ENCODE results near the gene KLHDC9.
A peak's percentile ranks its signal among the peaks of the same experiment; 100 is the strongest.
"Not testable (repeated sequence)": the region's sequence is repeated elsewhere in the genome, so short reads cannot be mapped to it uniquely, and the experiment has no call there.

Gene KLHDC9, protein sequence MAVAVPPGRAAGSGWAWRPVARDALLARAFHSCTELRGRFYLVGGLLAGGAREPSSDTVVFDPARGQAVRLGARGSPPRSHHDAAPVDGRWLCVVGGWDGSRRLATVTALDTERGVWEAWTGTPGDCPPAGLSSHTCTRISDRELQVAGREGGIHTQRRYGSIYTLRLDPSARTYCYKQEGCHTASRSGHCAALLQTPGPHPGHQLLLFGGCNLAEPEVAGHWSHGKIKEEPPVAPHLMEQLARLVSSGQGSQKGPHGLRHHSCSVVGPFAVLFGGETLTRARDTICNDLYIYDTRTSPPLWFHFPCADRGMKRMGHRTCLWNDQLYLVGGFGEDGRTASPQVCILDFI

DNA sequence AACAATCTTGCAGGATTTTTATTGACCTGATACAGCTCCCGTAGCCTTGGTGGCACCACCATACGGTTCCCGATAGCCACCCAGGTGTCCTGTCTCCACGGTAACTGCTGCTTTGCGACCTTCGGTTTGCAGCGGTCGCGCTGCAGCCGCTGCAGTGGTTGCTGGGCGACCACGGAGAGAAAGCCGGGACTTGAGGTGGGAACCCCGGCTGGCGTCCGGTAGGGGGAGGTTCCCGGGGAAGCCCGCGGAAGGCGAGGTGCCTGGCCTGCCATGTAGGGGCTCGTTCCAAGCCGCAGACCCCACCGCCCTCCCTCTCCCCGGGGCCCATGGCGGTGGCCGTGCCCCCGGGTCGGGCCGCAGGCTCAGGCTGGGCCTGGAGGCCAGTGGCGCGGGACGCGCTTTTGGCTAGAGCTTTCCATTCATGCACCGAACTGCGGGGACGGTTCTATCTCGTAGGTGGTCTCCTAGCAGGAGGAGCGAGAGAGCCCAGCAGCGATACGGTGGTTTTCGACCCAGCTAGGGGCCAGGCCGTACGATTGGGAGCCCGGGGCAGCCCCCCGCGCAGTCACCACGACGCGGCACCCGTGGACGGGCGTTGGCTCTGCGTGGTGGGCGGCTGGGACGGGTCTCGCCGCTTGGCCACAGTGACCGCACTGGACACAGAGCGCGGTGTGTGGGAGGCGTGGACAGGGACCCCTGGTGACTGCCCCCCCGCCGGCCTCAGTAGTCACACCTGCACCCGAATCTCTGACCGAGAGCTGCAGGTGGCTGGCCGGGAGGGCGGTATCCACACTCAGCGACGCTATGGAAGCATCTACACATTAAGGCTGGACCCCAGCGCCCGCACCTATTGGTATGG is at the start of gene KLHDC9:
KLHDC9 (plus strand) TSS at position 152 of the 859 bp plus-strand sequence; CDS start at position 327, 175 bp downstream.
- peak; percentile 70 for DNase-seq

DNA sequence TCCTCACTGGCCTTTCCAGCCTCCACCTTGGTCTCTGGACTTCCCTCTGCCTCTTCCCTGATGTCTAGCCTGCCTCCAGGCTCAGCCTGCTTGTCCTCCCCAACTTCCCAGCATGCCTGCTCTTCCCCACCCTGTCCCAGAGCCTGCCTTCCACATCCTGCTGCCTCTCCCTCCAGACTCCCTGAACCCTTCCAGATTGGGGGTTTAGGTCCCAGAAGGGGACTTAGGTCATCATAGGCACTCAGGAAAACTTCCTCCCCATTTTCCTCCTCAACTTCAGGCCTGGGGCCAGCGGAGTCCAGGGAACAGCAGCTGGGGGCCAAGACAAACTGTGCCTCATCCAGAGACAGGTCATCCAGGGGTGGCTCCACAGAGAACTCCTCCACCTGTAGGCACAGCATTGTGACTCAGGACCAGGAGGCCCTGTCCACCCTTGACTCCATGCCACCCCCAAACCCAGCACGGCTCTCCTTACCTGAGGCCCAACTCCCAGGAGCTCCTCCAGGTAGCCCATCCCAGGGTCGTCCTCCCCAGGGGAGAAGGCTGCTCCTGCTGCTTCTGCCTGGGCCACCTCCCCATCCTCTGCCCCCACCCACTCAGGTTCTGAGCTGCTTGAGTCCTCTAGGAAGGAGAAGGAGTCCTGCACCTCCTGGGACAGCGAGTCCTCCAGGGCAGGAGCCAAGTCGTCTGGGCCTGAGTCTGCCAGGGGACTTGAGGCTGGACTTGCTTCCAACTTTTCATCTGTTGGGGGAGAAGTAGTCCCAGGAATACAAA is 49.0 kb upstream of the KLHDC9 start:
- DNase-seq: no peak

DNA sequence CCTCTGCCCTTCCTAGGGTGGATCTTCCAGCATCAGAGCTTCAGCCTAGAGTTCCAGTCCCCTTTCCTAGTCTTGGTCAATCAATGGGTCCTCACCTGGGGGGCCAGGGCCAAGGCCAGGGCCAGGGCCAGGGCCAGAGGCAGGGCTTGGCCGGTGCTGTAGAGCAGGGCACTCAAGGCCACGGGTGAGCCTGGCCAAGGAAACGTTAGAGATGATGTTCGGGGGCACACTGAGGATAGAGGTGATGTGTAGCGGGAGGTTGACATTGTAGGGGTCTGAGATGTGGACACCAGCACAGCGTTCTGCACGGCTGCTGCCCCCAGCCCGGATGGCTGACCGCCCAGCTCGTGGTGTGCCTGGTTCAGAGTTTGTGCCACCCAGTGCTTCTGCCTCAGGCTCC is 46.9 kb upstream of the KLHDC9 start:
- no peak for DNase-seq

DNA sequence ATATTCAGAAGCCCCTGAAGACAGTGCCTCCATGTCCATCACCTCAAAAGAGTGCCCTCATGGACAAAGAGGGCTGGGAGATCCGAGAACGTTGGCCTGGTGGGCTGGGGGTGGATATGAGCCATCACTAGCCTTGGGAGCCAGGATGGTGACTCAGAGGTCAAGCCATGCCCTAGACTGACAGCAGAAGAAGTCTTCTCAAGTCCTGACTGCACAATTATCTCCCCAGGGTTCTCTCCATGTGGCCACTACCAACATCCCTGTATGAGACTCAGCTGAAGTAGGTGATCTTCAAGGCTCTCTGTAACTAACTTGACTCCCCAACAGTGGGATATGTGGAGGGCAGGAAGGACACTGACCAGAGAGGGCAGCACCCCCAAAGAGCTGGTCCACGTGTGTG is 45.3 kb upstream of the KLHDC9 start:
- DNase-seq: no peak

DNA sequence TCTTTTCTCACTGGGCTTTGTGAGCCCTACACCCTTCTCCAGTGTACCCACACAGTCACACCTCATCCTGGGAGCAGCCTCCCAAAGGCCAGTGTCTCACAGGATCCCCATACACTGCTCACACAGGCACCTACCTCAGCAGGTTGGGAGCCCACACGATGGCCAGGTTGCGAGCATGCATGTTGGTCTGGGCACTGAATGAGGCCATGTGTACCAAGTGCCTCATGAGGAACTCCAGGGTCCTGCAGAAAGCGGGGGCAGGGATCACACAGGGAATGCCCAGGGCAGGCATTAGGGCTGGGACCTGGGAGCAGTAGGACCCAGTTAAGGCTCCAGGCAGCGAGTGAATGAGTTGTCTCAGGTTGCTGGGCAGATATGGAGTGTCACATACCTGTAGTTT is 43.9 kb upstream of the KLHDC9 start:
- no peak for DNase-seq

DNA sequence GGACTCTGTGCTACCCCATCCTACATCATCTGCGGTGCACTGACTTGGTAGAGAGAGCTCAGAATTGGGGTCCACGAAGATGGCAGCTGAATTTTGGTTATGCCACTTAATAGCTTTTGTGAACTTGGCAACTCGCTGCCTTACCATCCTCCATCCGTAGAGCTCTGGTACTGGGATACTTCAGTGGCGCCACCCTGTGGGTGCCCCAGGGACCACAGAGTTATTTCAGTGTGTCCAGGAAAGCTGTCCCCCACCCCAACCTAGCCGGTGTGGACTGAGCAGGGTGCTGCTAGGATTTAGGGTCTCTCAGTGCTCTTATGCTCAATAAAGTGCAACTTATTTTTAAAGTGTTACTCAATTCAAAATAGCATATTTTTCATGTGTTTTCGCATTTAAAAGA is 43.4 kb upstream of the KLHDC9 start:
- DNase-seq: no peak

DNA sequence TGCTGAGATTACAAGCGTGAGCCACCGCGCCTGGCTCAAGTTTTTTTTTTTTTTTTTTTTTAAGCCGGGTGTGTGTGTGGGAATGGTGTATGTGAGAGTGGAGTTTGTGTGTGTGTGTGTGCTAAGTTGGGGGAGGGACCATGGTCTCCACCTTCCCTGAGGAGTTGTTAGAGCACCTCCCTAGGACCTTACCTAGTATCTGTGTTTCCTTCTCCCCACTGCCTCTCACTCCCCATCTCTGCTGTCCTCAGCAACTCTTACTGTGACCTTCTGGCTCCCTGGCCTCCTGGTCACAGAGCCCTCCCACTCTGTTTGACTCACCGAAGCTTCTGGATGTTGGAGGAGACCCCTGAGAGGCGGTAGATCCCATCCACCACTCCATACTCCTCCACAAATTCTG is 38.9 kb upstream of the KLHDC9 start:
- DNase-seq: no peak

DNA sequence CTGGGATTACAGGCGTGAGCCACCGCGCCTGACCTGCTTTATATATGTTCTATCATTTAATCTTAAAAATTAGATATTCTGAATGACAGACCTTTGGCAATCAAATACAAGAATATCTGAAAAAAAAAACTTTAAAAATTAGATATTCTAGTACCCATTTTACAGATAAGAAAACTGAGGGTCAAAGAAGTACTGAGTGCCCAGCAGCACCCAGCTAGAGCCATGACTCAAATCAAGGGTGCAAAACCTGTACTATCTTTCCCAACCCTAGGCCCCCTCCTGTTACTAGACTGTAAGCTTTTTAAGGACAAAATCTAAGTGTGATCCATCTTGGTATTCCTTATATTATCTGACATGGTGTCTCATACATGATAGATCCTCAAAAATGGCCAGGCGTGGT is 36.7 kb upstream of the KLHDC9 start:
- no peak for DNase-seq

DNA sequence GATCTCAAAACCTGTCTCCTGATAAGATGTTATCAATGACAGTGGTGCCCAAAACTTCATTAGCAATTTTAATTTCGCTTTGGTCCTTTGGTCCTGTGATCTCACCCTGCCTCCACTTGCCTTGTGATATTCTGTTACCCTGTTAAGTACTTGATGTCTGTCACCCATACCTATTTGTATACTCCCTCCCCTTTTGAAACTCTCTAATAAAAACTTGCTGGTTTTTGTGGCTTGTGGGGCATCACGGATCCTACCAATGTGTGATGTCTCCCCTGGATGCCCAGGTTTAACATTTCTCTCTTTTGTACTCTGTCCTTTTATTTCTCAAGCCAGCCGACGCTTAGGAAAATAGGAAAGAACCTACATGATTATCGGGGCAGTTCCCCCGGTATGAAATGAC is 34.2 kb upstream of the KLHDC9 start:
- DNase-seq: not testable (repeated sequence)

DNA sequence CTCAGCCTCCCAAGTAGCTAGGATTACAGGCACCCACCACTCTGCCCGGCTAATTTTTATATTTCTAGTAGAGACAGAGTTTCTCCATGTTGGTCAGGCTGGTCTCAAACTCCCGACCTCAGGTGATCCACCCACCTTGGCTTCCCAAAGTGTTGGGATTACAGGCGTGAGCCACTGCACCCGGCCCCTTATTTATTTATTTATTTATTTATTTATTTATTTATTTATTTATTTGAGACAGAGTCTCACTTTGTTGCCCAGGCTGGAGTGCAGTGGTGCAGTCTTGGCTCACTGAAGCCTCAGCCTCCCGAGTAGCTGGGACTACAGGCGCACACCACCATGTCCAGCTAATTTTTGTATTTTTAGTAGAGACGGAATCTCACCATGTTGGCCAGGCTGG is 32.5 kb upstream of the KLHDC9 start:
- DNase-seq: not testable (repeated sequence)

DNA sequence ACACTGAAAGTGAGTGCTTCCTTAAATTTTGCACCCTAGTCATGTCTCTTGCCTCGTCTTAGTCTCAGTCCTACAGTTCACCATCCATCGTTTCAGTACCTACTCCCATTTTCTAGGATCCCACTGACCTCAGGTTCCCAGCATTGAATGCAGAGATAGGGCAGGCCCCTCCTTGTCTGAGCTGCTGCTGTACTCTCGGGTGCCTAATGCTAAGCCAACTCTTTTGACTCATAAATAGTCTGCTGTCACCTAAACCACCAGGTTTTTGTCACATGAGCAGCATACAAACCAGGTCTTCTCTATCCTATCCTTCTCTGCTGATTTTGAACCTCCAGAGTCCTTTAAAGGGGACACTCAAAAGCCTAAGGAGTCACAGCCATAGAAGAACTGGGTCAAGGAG is 31.5 kb upstream of the KLHDC9 start:
- DNase-seq: no peak

DNA sequence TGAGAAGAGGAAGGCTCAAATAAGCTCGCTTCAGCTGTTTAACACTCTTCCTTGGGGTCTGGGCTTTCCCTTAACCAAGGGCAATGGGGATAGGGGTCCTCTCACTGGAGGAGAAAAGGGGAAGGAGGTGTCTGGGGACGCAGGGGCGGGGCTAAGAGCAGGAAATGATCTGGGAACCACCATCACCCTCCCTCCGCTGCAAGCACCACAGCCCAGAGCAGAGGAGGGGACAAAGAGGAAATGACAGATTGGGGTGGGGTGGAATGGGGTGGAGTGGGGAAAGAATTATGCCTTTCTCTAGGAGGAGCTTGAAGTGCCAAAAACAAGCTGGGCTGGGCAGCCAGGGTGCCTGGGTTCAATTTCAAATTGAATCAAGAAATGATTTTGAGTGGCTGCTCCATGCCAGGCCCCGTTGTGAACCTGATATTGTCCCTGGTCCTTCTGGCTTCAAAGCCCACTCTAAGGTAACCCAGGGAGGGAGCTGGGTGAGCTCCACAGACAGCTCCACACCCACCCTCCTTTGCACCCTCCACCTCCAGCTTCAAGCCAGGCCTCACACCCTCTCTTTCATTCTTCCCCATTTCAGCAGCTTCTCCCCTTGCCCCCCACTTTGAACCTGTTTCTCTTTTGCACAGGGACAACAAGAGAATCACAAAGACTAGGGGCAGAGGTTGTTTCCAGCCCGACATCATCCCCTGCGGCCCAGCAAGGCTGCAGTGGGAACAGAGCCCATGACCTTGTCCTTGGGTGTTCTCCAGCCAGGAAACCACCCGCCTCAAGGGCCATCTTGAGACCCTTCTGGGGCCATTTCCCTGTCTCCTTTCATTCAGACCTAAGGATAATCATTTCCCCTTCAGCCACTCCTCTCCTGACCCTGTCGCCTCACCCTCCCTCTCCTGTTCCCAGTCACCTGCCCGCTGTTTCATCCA is 29.6 kb upstream of the KLHDC9 start:
- DNase-seq: peak; percentile 17

DNA sequence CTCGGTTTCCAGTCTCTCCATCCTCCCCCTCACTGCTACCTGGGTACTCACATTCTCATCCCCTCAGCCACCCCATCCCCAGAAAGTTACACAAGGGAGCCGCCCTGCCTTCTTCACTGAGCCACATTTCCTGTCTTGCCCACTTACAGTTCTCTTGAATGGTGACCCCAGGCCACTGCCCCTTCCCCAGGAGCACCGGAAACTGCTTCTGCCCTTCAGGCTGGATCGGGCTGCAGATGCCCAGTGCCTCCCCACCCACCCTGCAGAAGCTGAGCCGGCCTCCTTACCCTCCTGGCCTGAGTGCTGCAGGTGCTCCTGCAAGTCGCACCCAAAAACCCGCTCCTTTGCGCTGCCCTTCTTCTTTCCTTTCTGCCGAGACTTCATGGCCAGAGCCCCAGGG is 28.9 kb upstream of the KLHDC9 start:
- no peak for DNase-seq

DNA sequence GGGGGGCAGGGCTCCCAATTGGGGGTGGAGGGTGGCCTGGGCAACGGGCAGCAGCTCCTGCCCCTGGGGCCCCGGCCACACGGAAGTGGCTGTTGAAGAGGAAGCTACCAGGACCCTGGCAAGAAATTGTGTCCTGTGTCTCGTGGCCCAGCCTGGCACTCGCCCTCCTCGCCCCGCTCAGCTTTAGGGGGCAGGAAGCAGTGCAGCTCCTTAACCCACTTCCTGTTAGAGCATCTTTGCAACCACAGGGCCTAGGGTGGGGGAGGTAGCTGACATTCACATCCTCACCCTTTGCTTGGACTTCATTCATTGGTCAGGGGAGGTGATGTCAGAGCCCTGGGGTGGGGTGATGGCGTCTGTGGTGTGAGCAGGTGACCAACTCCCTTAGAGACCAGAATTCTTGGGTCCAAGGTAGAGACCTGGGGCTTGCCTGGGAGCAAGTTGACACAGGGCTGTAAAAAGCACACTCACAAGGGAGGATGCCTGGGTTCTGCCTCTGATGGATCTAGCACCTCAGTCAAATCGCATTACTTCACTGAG is 28.4 kb upstream of the KLHDC9 start, which contains the start of gene ARHGAP30:
ARHGAP30 (minus strand) TSS at position 161 of the 540 bp plus-strand sequence. CDS start 267 bp downstream, outside the sequence.
- DNase-seq: peak; percentile 20

DNA sequence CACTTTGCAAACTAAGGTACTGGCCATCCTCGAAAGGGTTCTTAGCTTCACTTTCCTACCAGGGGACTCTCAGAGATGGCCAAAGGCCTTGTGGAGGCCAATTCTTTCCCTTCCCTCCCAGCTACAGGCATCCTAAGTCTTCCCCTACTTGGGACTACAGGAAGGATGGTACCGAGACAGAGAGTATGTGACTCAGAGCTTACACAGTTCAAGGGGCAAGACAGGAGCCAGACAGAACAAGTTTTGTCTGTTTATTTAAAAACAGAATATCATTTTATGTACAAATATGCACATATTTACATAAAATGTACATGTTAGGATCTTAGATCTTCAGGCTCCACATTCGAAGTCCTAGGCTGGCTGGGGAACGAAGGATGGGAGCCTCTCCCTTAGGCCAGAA is 27.4 kb upstream of the KLHDC9 start:
- no peak for DNase-seq

DNA sequence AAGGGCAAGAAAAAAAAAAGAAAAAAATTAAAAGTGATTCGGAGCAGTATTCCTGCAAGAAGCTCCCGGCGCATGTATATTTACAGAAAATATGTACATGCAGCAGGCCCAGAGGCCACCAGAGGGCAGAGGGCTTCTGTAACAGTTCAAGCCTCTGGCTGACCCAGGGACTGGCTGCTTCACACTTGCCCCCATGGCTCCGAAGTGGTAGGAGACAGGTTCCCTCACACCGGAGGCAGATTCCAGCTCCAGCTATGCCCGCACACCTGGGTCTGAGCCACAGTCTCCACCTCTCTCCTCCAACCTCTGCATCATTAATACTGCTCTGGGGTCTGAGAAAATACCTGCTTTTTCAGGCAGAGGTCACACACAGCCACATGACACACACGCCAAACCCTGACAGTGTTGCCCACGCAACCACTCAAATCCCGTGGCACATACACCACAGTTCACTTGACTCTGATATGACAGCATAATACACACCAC is 26.2 kb upstream of the KLHDC9 start:
- DNase-seq: peak; percentile 52

DNA sequence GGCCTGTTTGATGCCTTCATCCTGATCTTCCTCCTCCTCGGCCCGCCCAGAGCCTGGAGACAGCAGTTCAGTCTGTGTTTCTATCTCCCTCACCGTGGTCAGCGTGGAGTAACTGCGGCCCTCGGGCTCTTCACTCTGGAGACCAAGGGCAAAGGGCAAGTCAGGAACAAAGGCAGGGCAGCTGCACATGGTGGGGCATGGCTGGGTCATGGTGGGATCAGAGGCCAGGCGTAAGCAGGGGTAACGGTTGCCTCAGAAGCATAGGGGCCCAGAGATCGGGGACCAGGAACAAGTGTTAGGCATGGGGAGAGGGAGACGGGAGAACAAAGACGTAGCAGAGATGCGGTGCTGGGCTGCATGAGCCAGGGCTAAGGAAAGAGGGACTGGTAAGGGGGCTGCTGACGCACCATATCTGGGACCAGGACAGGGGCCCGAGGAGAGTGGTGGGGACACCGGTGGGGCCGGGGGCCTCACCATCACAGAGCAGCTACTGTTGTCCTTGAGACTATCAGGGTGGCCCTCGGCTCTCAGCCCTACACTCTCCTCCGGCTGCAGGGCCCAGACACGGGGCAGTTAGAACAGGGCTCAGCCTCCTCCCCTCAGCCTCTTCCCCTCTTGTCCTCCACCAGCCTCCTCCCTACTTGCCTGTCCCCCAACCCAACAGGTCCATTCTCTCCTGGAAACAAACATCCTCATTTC is 25.3 kb upstream of the KLHDC9 start:
- DNase-seq: no peak

DNA sequence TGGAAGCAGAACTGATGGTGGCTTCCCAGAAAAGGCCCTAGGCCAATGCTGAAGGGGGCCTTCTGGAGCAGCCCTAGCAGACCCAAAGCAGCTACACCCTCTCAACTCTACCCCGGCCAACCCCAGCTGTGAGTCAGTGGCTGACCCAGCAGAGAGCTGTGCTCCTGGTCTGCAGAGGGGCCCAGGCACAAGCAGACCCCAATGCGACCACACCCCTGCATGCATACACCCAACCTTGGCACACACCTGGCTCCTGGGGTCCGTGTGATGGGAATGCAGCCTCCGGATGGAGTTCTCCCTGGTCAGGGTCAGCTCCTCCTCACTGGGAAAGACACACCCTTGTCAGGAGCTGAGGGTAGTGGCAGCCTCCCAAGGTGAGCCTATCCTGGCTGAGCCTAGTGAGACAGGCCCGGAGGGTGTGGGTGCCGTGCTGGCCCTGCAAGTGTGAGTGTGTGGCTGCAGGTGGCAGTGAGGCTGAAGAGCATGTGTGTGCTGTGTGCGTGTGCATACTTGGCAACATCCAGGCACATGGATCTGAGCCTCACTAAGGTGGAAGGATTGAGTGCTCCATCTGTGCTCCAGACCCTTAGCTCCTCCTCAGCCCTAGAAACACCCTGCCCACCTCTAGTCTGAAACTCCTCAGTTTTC is 24.6 kb upstream of the KLHDC9 start:
- DNase-seq: no peak

DNA sequence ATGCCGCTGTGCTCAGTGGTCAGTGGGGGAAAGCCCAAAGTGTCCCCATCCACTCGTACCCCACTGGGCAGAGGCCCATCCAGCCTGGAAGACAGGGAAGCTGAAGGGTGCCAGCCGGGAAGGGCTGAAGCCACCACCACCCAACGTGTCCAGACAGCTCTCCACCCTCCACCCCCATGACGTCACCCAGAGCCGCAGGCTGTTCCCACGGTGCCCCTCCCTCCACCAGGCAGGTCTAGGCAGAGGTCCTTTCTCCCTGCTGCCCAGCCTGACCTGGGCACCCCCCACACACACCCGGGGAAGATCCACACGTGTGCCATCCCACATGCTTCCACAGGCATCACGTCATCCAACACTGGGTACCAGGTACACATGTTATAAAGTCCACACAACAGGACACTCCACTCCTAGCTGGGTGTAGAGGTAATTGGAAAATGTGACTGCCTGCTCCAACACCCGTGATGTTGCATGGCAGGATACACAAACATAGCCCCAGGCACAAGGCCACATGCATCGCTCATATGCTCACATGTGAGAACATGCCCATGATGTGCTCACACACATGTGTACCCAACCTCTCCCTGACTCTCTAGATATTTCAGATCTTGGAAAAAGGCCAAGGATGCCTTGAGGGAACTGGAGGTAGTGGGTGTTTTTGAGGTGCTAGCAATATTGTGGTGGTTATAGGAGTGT is 23.3 kb upstream of the KLHDC9 start:
- no peak for DNase-seq

DNA sequence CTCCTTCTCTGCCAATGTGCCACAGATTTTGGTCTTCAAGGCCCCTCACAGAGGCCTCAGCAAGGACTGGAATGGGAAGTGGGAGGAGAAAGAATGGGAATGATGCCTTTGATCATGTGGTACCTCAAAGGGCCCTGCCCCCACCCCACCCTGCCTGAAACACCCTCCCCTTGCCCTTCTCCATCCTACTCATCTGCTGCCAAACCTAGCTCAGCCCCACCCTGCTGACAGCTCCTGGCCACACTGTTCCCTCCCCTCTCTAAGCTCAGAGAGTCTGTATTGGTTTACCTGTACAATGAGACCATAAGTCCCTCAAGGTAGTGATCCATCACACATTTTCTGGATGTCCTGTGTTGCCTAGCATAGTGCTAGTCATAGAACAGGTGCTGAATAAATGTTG is 21.8 kb upstream of the KLHDC9 start:
- no peak for DNase-seq
